GM23338 (cell line): ENCODE results near the gene PALLD. TPM values are rescaled to one million over a fixed set of nuclear protein-coding genes. Genes with fewer than 3 reads are reported as not detected.

ENCODE experiments used
- ATAC-seq: fragments of 200-7000 bp; cut with Tn5 transposase; 3 replicates; pipeline ENCODE4 v1.9.1; 2020
- DNase-seq: peaks from one replicate; pipeline ENCODE4 v3.0.0-alpha.2; 2015; ENCODE audit warnings: low spot score
- H2AFZ ChIP-seq: fragments of 200-600 bp; sonication (generic); 2 replicates; pipeline ENCODE4 v1.8.0; 2016; ENCODE audit warnings: antibody characterized with exemption, mild to moderate bottlenecking, moderate library complexity
- H3F3A ChIP-seq: fragments of 200-600 bp; sonication (generic); replicated peaks from 2 replicates; pipeline ENCODE4 v1.8.0; 2017; ENCODE audit warnings: antibody characterized with exemption, mixed run types, low read depth
- H3K27ac ChIP-seq: fragments of 200-600 bp; sonication (generic); 2 replicates; pipeline ENCODE4 v1.6.1; 2016; ENCODE audit warnings: low read depth
- H3K27me3 ChIP-seq: fragments of 200-600 bp; sonication (generic); 2 replicates; pipeline ENCODE4 v1.8.0; 2016; ENCODE audit warnings: mild to moderate bottlenecking, mixed run types, moderate library complexity; ENCODE audit not compliant: insufficient read depth
- H3K36me3 ChIP-seq: fragments of 200-600 bp; sonication (generic); 2 replicates; pipeline ENCODE4 v1.8.0; 2016; ENCODE audit warnings: mild to moderate bottlenecking; ENCODE audit not compliant: insufficient read depth
- H3K4me1 ChIP-seq: fragments of 200-600 bp; sonication (generic); 2 replicates; pipeline ENCODE4 v1.8.0; 2016; ENCODE audit warnings: mild to moderate bottlenecking, moderate library complexity; ENCODE audit not compliant: insufficient read depth
- H3K4me2 ChIP-seq: fragments of 200-600 bp; sonication (generic); 2 replicates; pipeline ENCODE4 v1.7.1; 2017; ENCODE audit warnings: mixed run types
- H3K4me3 ChIP-seq: fragments of 200-600 bp; sonication (generic); 2 replicates; pipeline ENCODE4 v1.6.1; 2016; ENCODE audit warnings: mixed run types
- H3K79me2 ChIP-seq: fragments of 200-600 bp; sonication (generic); replicated peaks from 2 replicates; pipeline ENCODE4 v1.8.0; 2017; ENCODE audit warnings: mild to moderate bottlenecking; ENCODE audit not compliant: insufficient read depth
- H3K9me2 ChIP-seq: fragments of 200-600 bp; sonication (generic); 2 replicates; pipeline ENCODE4 v1.8.0; 2017; ENCODE audit not compliant: insufficient read depth
- H4K20me1 ChIP-seq: fragments of 200-600 bp; sonication (generic); replicated peaks from 2 replicates; pipeline ENCODE4 v1.8.0; 2017; ENCODE audit warnings: mild to moderate bottlenecking; ENCODE audit not compliant: insufficient read depth
- H3K27ac Mint-ChIP-seq: 2 replicates; pipeline ENCODE4 v1.8.0; 2020; ENCODE audit warnings: inconsistent platforms, mild to moderate bottlenecking, moderate library complexity, mixed read lengths
- H3K27me3 Mint-ChIP-seq: 3 replicates; pipeline ENCODE4 v1.8.0; 2022; ENCODE audit warnings: low read depth, mild to moderate bottlenecking, moderate library complexity, mixed read lengths, inconsistent platforms; ENCODE audit not compliant: insufficient read depth, poor library complexity
- H3K36me3 Mint-ChIP-seq: 3 replicates; pipeline ENCODE4 v1.8.0; 2021; ENCODE audit warnings: low read depth, mild to moderate bottlenecking, inconsistent platforms, moderate library complexity, mixed read lengths
- H3K4me1 Mint-ChIP-seq: 3 replicates; pipeline ENCODE4 v1.8.0; 2020; ENCODE audit warnings: mild to moderate bottlenecking, inconsistent platforms, mixed read lengths
- H3K4me3 Mint-ChIP-seq: 3 replicates; pipeline ENCODE4 v1.8.0; 2021; ENCODE audit warnings: moderate library complexity, mild to moderate bottlenecking, inconsistent platforms, mixed read lengths
- H3K9me3 Mint-ChIP-seq: 3 replicates; pipeline ENCODE4 v1.8.0; 2020; ENCODE audit warnings: moderate library complexity, mild to moderate bottlenecking, inconsistent platforms, mixed read lengths
- CREB1 ChIP-seq: fragments of 250-450 bp; sonication (Bioruptor Pico); IDR thresholded peaks from 2 replicates; pipeline ENCODE4 v1.5.0; 2020; ENCODE audit warnings: low read depth, mild to moderate bottlenecking, moderate library complexity
- ETS1 ChIP-seq: IDR thresholded peaks from 2 replicates; pipeline ENCODE4 v1.6.1; 2016; ENCODE audit warnings: antibody characterized with exemption
- JUNB ChIP-seq: IDR thresholded peaks from one replicate; pipeline ENCODE4 v1.6.1; 2016; ENCODE audit warnings: antibody characterized with exemption; ENCODE audit not compliant: unreplicated experiment
- NANOG ChIP-seq: IDR thresholded peaks from 2 replicates; pipeline ENCODE4 v1.6.1; 2016; ENCODE audit warnings: antibody characterized with exemption, borderline replicate concordance
- POLR2AphosphoS5 ChIP-seq: IDR thresholded peaks from 2 replicates; pipeline ENCODE4 v1.6.1; 2016; ENCODE audit warnings: antibody characterized with exemption, low read depth
- ZNF114 ChIP-seq: fragments of 250-450 bp; sonication (Bioruptor Pico); IDR thresholded peaks from 2 replicates; pipeline ENCODE4 v1.5.0; 2020; ENCODE audit warnings: mild to moderate bottlenecking, moderate library complexity
- ZNF331 ChIP-seq: fragments of 250-450 bp; sonication (Bioruptor Pico); IDR thresholded peaks from 2 replicates; pipeline ENCODE4 v1.5.0; 2020; ENCODE audit warnings: low read depth, mild to moderate bottlenecking, moderate library complexity
- polyA plus RNA-seq: library from polyadenylated mRNA; unstranded; fragments of >200 nt; fragmentation: Nextera tagmentation; extraction: Ambion mirVana; gene quantifications from 2 replicates; pipeline ENCODE4 v1.2.1, GENCODE V29; 2016
- total RNA-seq: library from RNA; depleted of rRNA; stranded (reverse); fragments of >200 nt; shearing (Covaris generic); gene quantifications from 2 replicates; pipeline ENCODE4 v1.2.3, GENCODE V29; 2014
- TF ChIP-seq, protein P1 (sequence below), 2 experiments: fragments of 200-600 bp in 1 of 2; sonication (generic) in 1 of 2; conservative IDR thresholded peaks; 2 replicates each; pipeline versions ENCODE4 v1.5.1 to v1.6.1; 2016 to 2017; ENCODE audit warnings: antibody characterized with exemption in 2 of 2, low read depth in 2 of 2, mild to moderate bottlenecking in 2 of 2, moderate library complexity in 1 of 2

PALLD gene
- total and polyA plus RNA-seq, 2 experiments from 2014 or later, result 13.1 to 30.2 TPM

DNA sequence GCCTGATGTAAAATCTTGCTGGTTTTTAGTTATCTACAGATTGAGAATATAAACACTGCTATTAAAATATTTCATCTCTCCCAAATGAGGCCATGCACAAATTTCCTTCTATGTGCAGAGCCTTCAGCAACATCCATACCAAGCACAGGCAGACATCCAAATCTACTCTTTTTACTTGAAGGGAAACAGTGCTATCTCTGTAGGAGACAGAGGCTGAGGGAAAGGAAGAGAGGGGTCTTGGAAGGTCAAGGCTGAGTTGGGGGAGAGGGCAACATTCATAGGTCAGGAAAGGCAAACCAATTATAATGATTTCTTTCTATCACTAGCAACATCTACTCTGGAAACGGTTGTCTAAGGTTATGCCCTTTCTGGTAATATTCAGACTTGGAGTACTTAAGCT is 273.0 kb downstream of the PALLD start (continued):
- no peak for TF ChIP-seq POLR2AphosphoS5
- no peak for TF ChIP-seq JUNB
- no peak for TF ChIP-seq ZNF114 (CRISPR knock-in tag)
- TF ChIP-seq ZNF331 (CRISPR knock-in tag), result no peak
- TF ChIP-seq NANOG, result no peak
- TF ChIP-seq, protein P1, sequence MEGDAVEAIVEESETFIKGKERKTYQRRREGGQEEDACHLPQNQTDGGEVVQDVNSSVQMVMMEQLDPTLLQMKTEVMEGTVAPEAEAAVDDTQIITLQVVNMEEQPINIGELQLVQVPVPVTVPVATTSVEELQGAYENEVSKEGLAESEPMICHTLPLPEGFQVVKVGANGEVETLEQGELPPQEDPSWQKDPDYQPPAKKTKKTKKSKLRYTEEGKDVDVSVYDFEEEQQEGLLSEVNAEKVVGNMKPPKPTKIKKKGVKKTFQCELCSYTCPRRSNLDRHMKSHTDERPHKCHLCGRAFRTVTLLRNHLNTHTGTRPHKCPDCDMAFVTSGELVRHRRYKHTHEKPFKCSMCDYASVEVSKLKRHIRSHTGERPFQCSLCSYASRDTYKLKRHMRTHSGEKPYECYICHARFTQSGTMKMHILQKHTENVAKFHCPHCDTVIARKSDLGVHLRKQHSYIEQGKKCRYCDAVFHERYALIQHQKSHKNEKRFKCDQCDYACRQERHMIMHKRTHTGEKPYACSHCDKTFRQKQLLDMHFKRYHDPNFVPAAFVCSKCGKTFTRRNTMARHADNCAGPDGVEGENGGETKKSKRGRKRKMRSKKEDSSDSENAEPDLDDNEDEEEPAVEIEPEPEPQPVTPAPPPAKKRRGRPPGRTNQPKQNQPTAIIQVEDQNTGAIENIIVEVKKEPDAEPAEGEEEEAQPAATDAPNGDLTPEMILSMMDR (conservative IDR thresholded peaks at IDR 0.05; ENCODE audit: low read depth in 2 of 2), result no peak

DNA sequence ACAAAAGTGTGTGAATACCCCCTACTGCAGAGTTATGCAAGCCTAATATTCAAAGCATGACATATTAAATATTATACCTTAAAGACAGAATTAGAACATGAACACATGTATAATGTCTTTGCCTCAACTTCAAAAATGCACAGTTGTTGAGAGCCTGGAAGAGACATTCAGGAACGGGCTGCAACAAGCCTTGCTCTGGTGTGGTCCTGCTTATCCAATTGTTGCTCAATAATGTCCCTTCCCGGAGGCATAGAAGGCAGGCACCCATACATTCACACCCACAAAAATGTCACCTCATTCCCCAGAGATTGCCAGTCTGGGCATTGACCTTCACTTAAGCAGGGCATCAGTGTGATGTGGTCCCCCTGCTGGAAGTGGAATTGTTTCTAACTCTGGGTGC is 274.4 kb downstream of the PALLD start:
- Histone ChIP-seq H3K4me1 (no peaks in the 10 kb centered on the region), H4K20me1 (no peaks in the 10 kb centered on the region), H3K4me3 (no peak overlapping the region), H3K27me3 (no peaks in the 10 kb centered on the region), H3K79me2 (no peaks in the 10 kb centered on the region), H3K36me3 (peaks cover 6% of the 10 kb centered on the region; the same call in 1 of the 2 replicates), H3K27ac (no peak overlapping the region), H3K4me2 (no peak overlapping the region), H2AFZ (no peak overlapping the region), H3K9me2 (peaks cover 1% of the 10 kb centered on the region; the same call in 1 of the 2 replicates), H3F3A (no peaks in the 10 kb centered on the region)
- ATAC-seq (no peak), DNase-seq (no peak)
- Mint-ChIP-seq H3K4me1 (no peaks in the 10 kb centered on the region), H3K27me3 (peaks cover 4% of the 10 kb centered on the region), H3K36me3 (peaks cover 8% of the 10 kb centered on the region; the same call in 1 of the 3 replicates), H3K9me3 (peaks cover 8% of the 10 kb centered on the region), H3K4me3 (no peak overlapping the region), H3K27ac (no peak overlapping the region)
- TF ChIP-seq, protein P1 (conservative IDR thresholded peaks at IDR 0.05; ENCODE audit: low read depth in 2 of 2), result peak in 1 of 2 experiments; percentile 18; a peak in 1 of 4 replicates
- no peak for TF ChIP-seq CREB1 (CRISPR knock-in tag)

DNA sequence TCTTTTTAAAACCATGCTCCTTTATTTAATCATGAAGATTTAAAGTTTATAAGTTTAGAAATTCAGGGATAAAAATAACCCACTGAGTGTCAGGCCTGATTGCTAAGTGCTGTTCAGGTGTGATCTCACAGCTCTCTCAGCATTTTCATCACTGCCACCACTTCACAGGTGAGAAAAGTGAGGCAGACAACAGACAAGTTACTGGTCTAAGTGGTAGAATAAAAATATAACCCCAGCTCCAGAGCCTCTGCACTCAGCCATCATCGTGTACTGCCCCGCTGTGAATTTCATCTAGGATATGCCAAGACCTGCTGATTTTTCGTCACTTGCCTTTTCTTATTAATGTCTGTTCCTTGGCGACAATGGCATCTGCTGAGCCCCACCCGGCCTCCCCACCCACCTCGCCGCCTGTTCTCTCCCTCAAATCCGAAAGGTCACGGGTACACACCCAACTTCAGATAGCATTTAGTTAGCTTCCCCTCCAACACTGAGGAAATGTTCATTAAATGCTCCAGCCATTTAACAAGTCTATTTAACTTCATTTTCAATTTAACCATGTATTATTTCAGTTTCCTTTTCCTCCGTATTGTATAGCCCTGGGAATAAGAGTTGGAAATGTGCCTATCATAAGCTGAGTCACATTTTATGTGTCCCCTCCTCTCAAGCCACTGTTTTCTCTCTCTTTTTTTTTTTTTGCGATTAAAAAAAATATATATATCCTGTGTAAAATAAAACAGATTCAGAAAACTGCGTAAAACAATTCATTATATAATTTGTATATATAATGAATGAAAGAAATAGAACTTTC is 276.7 kb downstream of the PALLD start:
- peaks cover 4% of the 10 kb centered on the region for H3K27me3 Mint-ChIP-seq
- peaks cover 15% of the 10 kb centered on the region; the same call in 1 of the 3 replicates for H3K36me3 Mint-ChIP-seq
- H3K9me2 ChIP-seq, result peaks cover 3% of the 10 kb centered on the region
- H3K36me3 ChIP-seq, result peaks cover 8% of the 10 kb centered on the region; the same call in 1 of the 2 replicates
- H3K27ac ChIP-seq, result no peak overlapping the region
- no peaks in the 10 kb centered on the region for H3K79me2 ChIP-seq
- H3K9me3 Mint-ChIP-seq, result peaks cover 19% of the 10 kb centered on the region
- no peak for ATAC-seq
- no peak overlapping the region for H3K4me3 Mint-ChIP-seq
- H3K27ac Mint-ChIP-seq, result no peak overlapping the region
- H2AFZ ChIP-seq, result no peak overlapping the region
- no peaks in the 10 kb centered on the region for H3K4me1 ChIP-seq
- no peaks in the 10 kb centered on the region for H3F3A ChIP-seq
- H3K27me3 ChIP-seq, result no peaks in the 10 kb centered on the region
- no peaks in the 10 kb centered on the region for H3K4me1 Mint-ChIP-seq
- no peaks in the 10 kb centered on the region for H4K20me1 ChIP-seq
- no peak overlapping the region for H3K4me2 ChIP-seq
- DNase-seq, result no peak
- no peak overlapping the region for H3K4me3 ChIP-seq
- TF ChIP-seq CREB1 (CRISPR knock-in tag), result no peak
- TF ChIP-seq ETS1, result no peak
